HCT116 (cell line): Measurements from ENCODE around the gene WSCD2.
"Not testable (repeated sequence)": the region's sequence is repeated elsewhere in the genome, so short reads cannot be mapped to it uniquely, and the experiment has no call there.

ENCODE experiments used
- EZH2 ChIP-seq: fragments of 200-600 bp; sonication (generic); IDR thresholded peaks from 2 replicates; pipeline ENCODE4 v1.6.1; 2017; ENCODE audit warnings: antibody characterized with exemption, mixed run types
- POLR2A ChIP-seq: IDR thresholded peaks from 2 replicates; pipeline ENCODE4 v1.7.0; 2011; ENCODE audit warnings: borderline replicate concordance; ENCODE audit not compliant: insufficient read depth, insufficient read length; ENCODE audit errors: extremely low read depth
- POLR2AphosphoS5 ChIP-seq: IDR thresholded peaks from 2 replicates; pipeline ENCODE4 v1.6.1; 2011; ENCODE audit warnings: mild to moderate bottlenecking, low read depth, low read length, moderate library complexity
- ZNF274 ChIP-seq: fragments of 200-500 bp; sonication (Bioruptor generic); IDR thresholded peaks from 2 replicates; pipeline ENCODE4 v1.6.1; 2014; ENCODE audit warnings: mild to moderate bottlenecking, low read depth, low read length, inconsistent platforms
- TF ChIP-seq, protein P1 (sequence below), 3 experiments: fragments of 200-600 bp in 1 of 3; sonication (generic) in 1 of 3; IDR thresholded peaks in 2 of 3; conservative IDR thresholded peaks in 1 of 3; 2 replicates each; pipeline ENCODE4 v1.5.1; 2012 to 2017; ENCODE audit warnings: low read depth in 2 of 3, low read length in 2 of 3, antibody characterized with exemption in 1 of 3, borderline replicate concordance in 1 of 3, control low read depth in 1 of 3, mild to moderate bottlenecking in 1 of 3, mixed read lengths in 1 of 3, mixed run types in 1 of 3, moderate library complexity in 1 of 3; ENCODE audit not compliant: insufficient read depth in 1 of 3
- TF ChIP-seq, protein P2 (sequence below): IDR thresholded peaks from 2 replicates; pipeline ENCODE4 v1.6.1; 2012; ENCODE audit warnings: low read depth

DNA sequence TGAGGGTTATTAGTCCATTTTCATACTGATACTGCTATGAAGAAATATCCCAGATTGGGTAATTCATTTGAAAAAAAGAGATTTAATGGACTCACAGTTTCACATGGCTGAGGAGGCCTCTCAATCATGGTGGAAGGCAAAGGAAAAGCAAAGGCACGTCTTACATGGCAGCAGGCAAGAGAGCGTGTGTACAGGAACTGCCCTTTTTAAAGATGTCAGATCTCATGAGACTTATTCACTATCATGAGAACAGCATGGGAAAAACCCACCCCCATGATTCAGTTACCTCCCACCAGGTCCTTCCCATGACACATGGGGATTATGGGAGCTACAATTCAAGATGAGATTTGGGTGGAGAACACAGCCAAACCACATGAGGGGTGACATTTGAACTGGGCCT is 96.0 kb downstream of the WSCD2 start:
- TF ChIP-seq, protein P1, sequence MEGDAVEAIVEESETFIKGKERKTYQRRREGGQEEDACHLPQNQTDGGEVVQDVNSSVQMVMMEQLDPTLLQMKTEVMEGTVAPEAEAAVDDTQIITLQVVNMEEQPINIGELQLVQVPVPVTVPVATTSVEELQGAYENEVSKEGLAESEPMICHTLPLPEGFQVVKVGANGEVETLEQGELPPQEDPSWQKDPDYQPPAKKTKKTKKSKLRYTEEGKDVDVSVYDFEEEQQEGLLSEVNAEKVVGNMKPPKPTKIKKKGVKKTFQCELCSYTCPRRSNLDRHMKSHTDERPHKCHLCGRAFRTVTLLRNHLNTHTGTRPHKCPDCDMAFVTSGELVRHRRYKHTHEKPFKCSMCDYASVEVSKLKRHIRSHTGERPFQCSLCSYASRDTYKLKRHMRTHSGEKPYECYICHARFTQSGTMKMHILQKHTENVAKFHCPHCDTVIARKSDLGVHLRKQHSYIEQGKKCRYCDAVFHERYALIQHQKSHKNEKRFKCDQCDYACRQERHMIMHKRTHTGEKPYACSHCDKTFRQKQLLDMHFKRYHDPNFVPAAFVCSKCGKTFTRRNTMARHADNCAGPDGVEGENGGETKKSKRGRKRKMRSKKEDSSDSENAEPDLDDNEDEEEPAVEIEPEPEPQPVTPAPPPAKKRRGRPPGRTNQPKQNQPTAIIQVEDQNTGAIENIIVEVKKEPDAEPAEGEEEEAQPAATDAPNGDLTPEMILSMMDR (IDR thresholded peaks at IDR 0.05 in 2 of 3, conservative IDR thresholded peaks at IDR 0.05 in 1 of 3; ENCODE audit: borderline replicate concordance in 1 of 3, insufficient read depth in 1 of 3, low read depth in 2 of 3, low read length in 2 of 3): not testable (repeated sequence)
- not testable (repeated sequence) for TF ChIP-seq EZH2, POLR2A, POLR2AphosphoS5, ZNF274
- TF ChIP-seq, protein P2, sequence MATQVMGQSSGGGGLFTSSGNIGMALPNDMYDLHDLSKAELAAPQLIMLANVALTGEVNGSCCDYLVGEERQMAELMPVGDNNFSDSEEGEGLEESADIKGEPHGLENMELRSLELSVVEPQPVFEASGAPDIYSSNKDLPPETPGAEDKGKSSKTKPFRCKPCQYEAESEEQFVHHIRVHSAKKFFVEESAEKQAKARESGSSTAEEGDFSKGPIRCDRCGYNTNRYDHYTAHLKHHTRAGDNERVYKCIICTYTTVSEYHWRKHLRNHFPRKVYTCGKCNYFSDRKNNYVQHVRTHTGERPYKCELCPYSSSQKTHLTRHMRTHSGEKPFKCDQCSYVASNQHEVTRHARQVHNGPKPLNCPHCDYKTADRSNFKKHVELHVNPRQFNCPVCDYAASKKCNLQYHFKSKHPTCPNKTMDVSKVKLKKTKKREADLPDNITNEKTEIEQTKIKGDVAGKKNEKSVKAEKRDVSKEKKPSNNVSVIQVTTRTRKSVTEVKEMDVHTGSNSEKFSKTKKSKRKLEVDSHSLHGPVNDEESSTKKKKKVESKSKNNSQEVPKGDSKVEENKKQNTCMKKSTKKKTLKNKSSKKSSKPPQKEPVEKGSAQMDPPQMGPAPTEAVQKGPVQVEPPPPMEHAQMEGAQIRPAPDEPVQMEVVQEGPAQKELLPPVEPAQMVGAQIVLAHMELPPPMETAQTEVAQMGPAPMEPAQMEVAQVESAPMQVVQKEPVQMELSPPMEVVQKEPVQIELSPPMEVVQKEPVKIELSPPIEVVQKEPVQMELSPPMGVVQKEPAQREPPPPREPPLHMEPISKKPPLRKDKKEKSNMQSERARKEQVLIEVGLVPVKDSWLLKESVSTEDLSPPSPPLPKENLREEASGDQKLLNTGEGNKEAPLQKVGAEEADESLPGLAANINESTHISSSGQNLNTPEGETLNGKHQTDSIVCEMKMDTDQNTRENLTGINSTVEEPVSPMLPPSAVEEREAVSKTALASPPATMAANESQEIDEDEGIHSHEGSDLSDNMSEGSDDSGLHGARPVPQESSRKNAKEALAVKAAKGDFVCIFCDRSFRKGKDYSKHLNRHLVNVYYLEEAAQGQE: not testable (repeated sequence)
